H1 (cell line): ENCODE measurements around the gene DAPK2. TPM values are rescaled to one million over a fixed set of nuclear protein-coding genes. Genes with fewer than 3 reads are reported as not detected.

ENCODE experiments used
- CTCF ChIA-PET: fragments of 300-600 bp; sonication (Branson Sonifier 250); formaldehyde crosslinking; loops from one replicate; lab custom pipeline; 2021; ENCODE audit not compliant: partially characterized antibody; lab: Charles Lee
- POLR2A ChIA-PET: fragments of 300-600 bp; sonication (Branson Sonifier 250); formaldehyde crosslinking; loops from one replicate; lab custom pipeline; 2021; ENCODE audit warnings: inconsistent platforms; ENCODE audit not compliant: partially characterized antibody; lab: Charles Lee
- DNase-seq, 2 experiments: peaks; one replicate each; pipeline versions ENCODE4 v3.0.0 to v3.0.0-alpha.2; 2010 to 2022; ENCODE audit warnings: low spot score in 2 of 2, low read depth in 1 of 2, mixed read lengths in 1 of 2
- FAIRE-seq: peaks from 2 replicates; lab custom pipeline; 2011; peaks lifted over from hg19 to GRCh38; lab: Jason Lieb, UNC
- H2AFZ ChIP-seq: 2 replicates; pipeline ENCODE4 v1.8.1; 2012; ENCODE audit warnings: low read length, inconsistent platforms
- H2AK5ac ChIP-seq: 2 replicates; pipeline ENCODE4 v1.6.1; 2013; ENCODE audit warnings: low read depth, low read length
- H2BK120ac ChIP-seq: replicated peaks from 2 replicates; pipeline ENCODE3; 2013; ENCODE audit warnings: low read depth, low read length, inconsistent platforms
- H2BK12ac ChIP-seq: 2 replicates; pipeline ENCODE4 v1.6.1; 2013; ENCODE audit warnings: low read depth, low read length
- H2BK15ac ChIP-seq: 2 replicates; pipeline ENCODE4 v1.6.1; 2013; ENCODE audit warnings: low read length
- H2BK20ac ChIP-seq: 2 replicates; pipeline ENCODE4 v1.6.1; 2013; ENCODE audit warnings: low read length
- H2BK5ac ChIP-seq: 2 replicates; pipeline ENCODE4 v1.6.1; 2013; ENCODE audit warnings: low read depth, low read length
- H3K14ac ChIP-seq: 2 replicates; pipeline ENCODE4 v1.6.1; 2013; ENCODE audit warnings: inconsistent platforms; ENCODE audit not compliant: insufficient read length
- H3K18ac ChIP-seq: 2 replicates; pipeline ENCODE4 v1.6.1; 2013; ENCODE audit warnings: low read length; ENCODE audit errors: extremely low read depth
- H3K23ac ChIP-seq: 2 replicates; pipeline ENCODE4 v1.6.1; 2013; ENCODE audit warnings: inconsistent platforms; ENCODE audit not compliant: insufficient read length
- H3K23me2 ChIP-seq: 2 replicates; pipeline ENCODE4 v1.6.1; 2013; ENCODE audit warnings: low read depth, low read length
- H3K27ac ChIP-seq: 2 replicates; pipeline ENCODE4 v1.6.1; 2011; ENCODE audit warnings: low read depth, low read length, inconsistent platforms
- H3K27me3 ChIP-seq, 4 experiments: replicated peaks in 1 of 4; 1 replicate in 1 of 4; 2 replicates in 3 of 4; pipeline versions ENCODE4 v1.6.1 to v1.8.1; 2011 to 2013; ENCODE audit warnings: low read length in 3 of 4, mild to moderate bottlenecking in 3 of 4, inconsistent platforms in 2 of 4, mixed read lengths in 2 of 4, moderate library complexity in 1 of 4; ENCODE audit not compliant: control insufficient read depth in 3 of 4, insufficient read depth in 3 of 4; ENCODE audit errors: extremely low read depth in 1 of 4
- H3K36me3 ChIP-seq, 4 experiments: 2 replicates each; pipeline versions ENCODE4 v1.6.1 to v1.8.1; 2011 to 2013; ENCODE audit warnings: mild to moderate bottlenecking in 4 of 4, low read length in 3 of 4, moderate library complexity in 2 of 4, control low read depth in 1 of 4, inconsistent platforms in 1 of 4; ENCODE audit not compliant: insufficient read depth in 4 of 4, control insufficient read depth in 2 of 4
- H3K4ac ChIP-seq: replicated peaks from 2 replicates; pipeline ENCODE3; 2013; ENCODE audit warnings: low read length, low read depth, mixed read lengths, inconsistent platforms; ENCODE audit not compliant: insufficient read length
- H3K4me1 ChIP-seq, 4 experiments: replicated peaks in 1 of 4; 1 replicate in 1 of 4; 2 replicates in 3 of 4; pipeline versions ENCODE4 v1.6.1 to v1.8.1; 2011 to 2013; ENCODE audit warnings: low read length in 3 of 4, inconsistent platforms in 2 of 4, mixed read lengths in 1 of 4; ENCODE audit not compliant: insufficient read depth in 4 of 4, control insufficient read depth in 3 of 4
- H3K4me2 ChIP-seq, 2 experiments: 2 replicates each; pipeline versions ENCODE4 v1.6.1 to v1.8.1; 2011 to 2013; ENCODE audit warnings: low read depth in 2 of 2, low read length in 2 of 2, control low read depth in 1 of 2, inconsistent platforms in 1 of 2, mild to moderate bottlenecking in 1 of 2; ENCODE audit not compliant: insufficient read depth in 1 of 2
- H3K4me3 ChIP-seq, 4 experiments: fragments of 200-600, 300-600 bp in 1 of 4; sonication (generic), shearing (Covaris generic), sonication (Bioruptor Twin) in 1 of 4; 2 replicates each; pipeline versions ENCODE4 v1.5.1 to v1.8.1; 2011 to 2016; ENCODE audit warnings: low read length in 4 of 4, low read depth in 3 of 4, control low read depth in 2 of 4, inconsistent platforms in 2 of 4, mild to moderate bottlenecking in 2 of 4, mixed read lengths in 1 of 4, moderate library complexity in 1 of 4; ENCODE audit not compliant: insufficient read depth in 2 of 4; ENCODE audit errors: extremely low read depth in 1 of 4
- H3K56ac ChIP-seq: replicated peaks from 2 replicates; pipeline ENCODE3; 2013; ENCODE audit warnings: low read depth, mild to moderate bottlenecking, mixed read lengths, low read length, inconsistent platforms; ENCODE audit not compliant: insufficient read length
- H3K79me1 ChIP-seq: 2 replicates; pipeline ENCODE4 v1.6.1; 2013; ENCODE audit warnings: low read depth, low read length, control low read depth
- H3K79me2 ChIP-seq, 2 experiments: 2 replicates each; pipeline versions ENCODE4 v1.6.1 to v1.8.1; 2012 to 2013; ENCODE audit warnings: low read length in 2 of 2, mild to moderate bottlenecking in 2 of 2, inconsistent platforms in 1 of 2; ENCODE audit not compliant: insufficient read depth in 2 of 2, control insufficient read depth in 1 of 2
- H3K9ac ChIP-seq, 4 experiments: replicated peaks in 1 of 4; 1 replicate in 1 of 4; 2 replicates in 3 of 4; pipeline versions ENCODE4 v1.6.1 to v1.8.1; 2011 to 2013; ENCODE audit warnings: low read depth in 3 of 4, low read length in 3 of 4, control low read depth in 2 of 4, mild to moderate bottlenecking in 2 of 4, moderate library complexity in 2 of 4, inconsistent platforms in 1 of 4; ENCODE audit errors: extremely low read depth in 1 of 4
- H3K9me3 ChIP-seq, 2 experiments: 2 replicates each; pipeline versions ENCODE4 v1.6.1 to v1.8.1; 2012 to 2013; ENCODE audit warnings: mild to moderate bottlenecking in 2 of 2, moderate library complexity in 2 of 2, control low read depth in 1 of 2, inconsistent platforms in 1 of 2, low read depth in 1 of 2, low read length in 1 of 2, mixed read lengths in 1 of 2; ENCODE audit not compliant: insufficient read depth in 2 of 2
- H4K20me1 ChIP-seq, 2 experiments: replicated peaks in 1 of 2; 2 replicates each; pipeline versions ENCODE3 to v1.8.1; 2011 to 2013; ENCODE audit warnings: inconsistent platforms in 2 of 2, low read length in 2 of 2, mild to moderate bottlenecking in 1 of 2; ENCODE audit not compliant: insufficient read depth in 2 of 2, control insufficient read depth in 1 of 2
- H4K5ac ChIP-seq: 2 replicates; pipeline ENCODE4 v1.6.1; 2013; ENCODE audit warnings: low read length, low read depth, mixed read lengths, inconsistent platforms; ENCODE audit not compliant: insufficient read length
- H4K8ac ChIP-seq: 2 replicates; pipeline ENCODE4 v1.8.0; 2013; ENCODE audit warnings: mild to moderate bottlenecking, moderate library complexity, low read length, inconsistent platforms; ENCODE audit not compliant: insufficient read depth; ENCODE audit errors: extremely low read depth
- H4K91ac ChIP-seq: replicated peaks from 2 replicates; pipeline ENCODE3; 2013; ENCODE audit warnings: low read length, mixed read lengths, inconsistent platforms; ENCODE audit not compliant: insufficient read length
- BACH1 ChIP-seq: IDR thresholded peaks from 2 replicates; pipeline ENCODE4 v1.6.1; 2012; ENCODE audit warnings: low read length, improper control_type of control experiment
- CEBPB ChIP-seq: IDR thresholded peaks from 2 replicates; pipeline ENCODE4 v1.6.1; 2012; ENCODE audit warnings: low read depth, low read length
- CREB1 ChIP-seq: IDR thresholded peaks from 2 replicates; pipeline ENCODE4 v1.6.1; 2012; ENCODE audit warnings: inconsistent platforms
- EP300 ChIP-seq, 2 experiments: IDR thresholded peaks; 1 replicate in 1 of 2; 2 replicates in 1 of 2; pipeline ENCODE4 v1.6.1; 2011 to 2012; ENCODE audit warnings: low read depth in 2 of 2, low read length in 2 of 2, mild to moderate bottlenecking in 2 of 2, borderline replicate concordance in 1 of 2, inconsistent platforms in 1 of 2, moderate library complexity in 1 of 2
- RAD21 ChIP-seq, 2 experiments: IDR thresholded peaks in 1 of 2; conservative IDR thresholded peaks in 1 of 2; 2 replicates each; pipeline ENCODE4 v1.6.1; 2011; ENCODE audit warnings: low read depth in 2 of 2, low read length in 2 of 2, improper control_type of control experiment in 1 of 2, inconsistent platforms in 1 of 2, mild to moderate bottlenecking in 1 of 2, moderate library complexity in 1 of 2
- RBBP5 ChIP-seq: IDR thresholded peaks from 2 replicates; pipeline ENCODE4 v1.7.1; 2012; ENCODE audit warnings: low read depth, mild to moderate bottlenecking, inconsistent platforms, low read length, moderate library complexity, borderline replicate concordance
- SAP30 ChIP-seq: fragments of 300-600 bp; sonication (generic); IDR thresholded peaks from 2 replicates; pipeline ENCODE4 v1.7.1; 2012; ENCODE audit warnings: low read length, moderate library complexity, mild to moderate bottlenecking, inconsistent platforms; ENCODE audit not compliant: insufficient read depth, insufficient replicate concordance
- SIRT6 ChIP-seq: IDR thresholded peaks from one replicate; pipeline ENCODE4 v1.7.1; 2012; ENCODE audit warnings: low read length, inconsistent platforms
- SP1 ChIP-seq: IDR thresholded peaks from 2 replicates; pipeline ENCODE4 v1.6.1; 2011; ENCODE audit warnings: low read depth, low read length
- WGBS, 2 experiments: shearing (Covaris generic) in 1 of 2; methylation state at CpG; one replicate each; pipeline versions ENCODE4 v1.1.6 to v1.1.7; 2013 to 2015; ENCODE audit warnings: low lambda C conversion rate in 2 of 2, mixed read lengths in 2 of 2, inconsistent platforms in 1 of 2, low coverage in 1 of 2, missing lambda C conversion rate in 1 of 2; ENCODE audit not compliant: insufficient replicate concordance in 2 of 2, insufficient coverage in 1 of 2, insufficient read length in 1 of 2; ENCODE audit errors: extremely low coverage in 1 of 2, missing lambda C conversion rate in 1 of 2; 5-methylcytosine and 5-hydroxymethylcytosine counted together
- polyA plus RNA-seq, 7 experiments: library from polyadenylated mRNA; depleted of rRNA in 3 of 7; stranded (reverse) in 5 of 7; unstranded in 2 of 7; fragments of >200 nt in 5 of 7; fragments of 200-250 nt in 2 of 7; gene quantifications; 1 replicate in 5 of 7; 2 replicates in 1 of 7; 4 replicates in 1 of 7; pipeline versions ENCODE4 v1.2.1 to v1.2.3, GENCODE V29; 2011 to 2013; ENCODE audit warnings: missing spikeins in 2 of 7, mixed read lengths in 2 of 7
- total RNA-seq: library from RNA; stranded (reverse); fragmentation: NEBNext Ultra II Directional; extraction: Animal tissue kit (Norgen Biotek cat#: 25700); gene quantifications from 2 replicates; pipeline ENCODE4 v1.2.1, GENCODE V29; 2021
- TF ChIP-seq, protein P1 (sequence below): IDR thresholded peaks from 2 replicates; pipeline ENCODE4 v1.6.1; 2012; ENCODE audit warnings: inconsistent platforms
- TF ChIP-seq, protein P2 (sequence below): IDR thresholded peaks from 2 replicates; pipeline ENCODE4 v1.6.1; 2012; ENCODE audit warnings: inconsistent platforms

Gene DAPK2
- total and polyA plus RNA-seq, 2 of the 8 experiments (the other 6 are each of a cell fraction or from before 2014, with no cell fraction given) = 1.8 to 2.9 TPM

- 50% methylated on average over 2 of the region's 2 CpGs; no CpG with 5 or more reads in 1 of the 2 experiments for WGBS, 2 experiments
- no peak overlapping the region for H3K4me2 ChIP-seq
- no peaks in the 10 kb centered on the region for H3K4me1 ChIP-seq
- H4K8ac ChIP-seq = no peak overlapping the region
- H2BK15ac ChIP-seq = no peak overlapping the region
- no peaks in the 10 kb centered on the region for H3K79me1 ChIP-seq
- no peak overlapping the region for H4K5ac ChIP-seq
- H3K36me3 ChIP-seq = no peaks in the 10 kb centered on the region
- no peaks in the 10 kb centered on the region for H3K23me2 ChIP-seq
- H2BK5ac ChIP-seq = no peak overlapping the region
- no peak overlapping the region for H2AK5ac ChIP-seq
- ChIA-PET POLR2A (no interaction called here), CTCF (interaction anchor here (3.8 kb wide), 1 partner anchor 8 kb away, joined by 33 read pairs; no protein-coding TSS in a partner anchor)
- no peak overlapping the region for H4K91ac ChIP-seq
- H2AFZ ChIP-seq = no peak overlapping the region
- no peak overlapping the region for H2BK120ac ChIP-seq
- H3K27me3 ChIP-seq = no peaks in the 10 kb centered on the region
- H3K27ac ChIP-seq = no peak overlapping the region
- H3K23ac ChIP-seq = no peak overlapping the region
- no peak for FAIRE-seq
- no peak overlapping the region for H2BK12ac ChIP-seq
- DNase-seq = no peak
- H3K18ac ChIP-seq = no peak overlapping the region
- no peak overlapping the region for H3K9ac ChIP-seq
- H3K4ac ChIP-seq = no peak overlapping the region
- H2BK20ac ChIP-seq = no peak overlapping the region
- H3K9me3 ChIP-seq = no peaks in the 10 kb centered on the region
- H3K79me2 ChIP-seq = no peaks in the 10 kb centered on the region
- no peak overlapping the region for H3K4me3 ChIP-seq
- no peaks in the 10 kb centered on the region for H4K20me1 ChIP-seq
- no peak overlapping the region for H3K56ac ChIP-seq
- no peak overlapping the region for H3K14ac ChIP-seq
- TF ChIP-seq RBBP5 (no peak), EP300 (IDR thresholded peaks at IDR 0.05; ENCODE audit: borderline replicate concordance in 1 of 2, low read depth in 2 of 2, low read length in 2 of 2) (no peak), BACH1 (no peak), SIRT6 (no peak), CEBPB (no peak), RAD21 (IDR thresholded peaks at IDR 0.05 in 1 of 2, conservative IDR thresholded peaks at IDR 0.05 in 1 of 2; ENCODE audit: low read depth in 2 of 2, low read length in 2 of 2) (no peak), SAP30 (no peak), CREB1 (no peak), SP1 (no peak)
- TF ChIP-seq, protein P1, sequence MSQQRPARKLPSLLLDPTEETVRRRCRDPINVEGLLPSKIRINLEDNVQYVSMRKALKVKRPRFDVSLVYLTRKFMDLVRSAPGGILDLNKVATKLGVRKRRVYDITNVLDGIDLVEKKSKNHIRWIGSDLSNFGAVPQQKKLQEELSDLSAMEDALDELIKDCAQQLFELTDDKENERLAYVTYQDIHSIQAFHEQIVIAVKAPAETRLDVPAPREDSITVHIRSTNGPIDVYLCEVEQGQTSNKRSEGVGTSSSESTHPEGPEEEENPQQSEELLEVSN = no peak
- TF ChIP-seq, protein P2, sequence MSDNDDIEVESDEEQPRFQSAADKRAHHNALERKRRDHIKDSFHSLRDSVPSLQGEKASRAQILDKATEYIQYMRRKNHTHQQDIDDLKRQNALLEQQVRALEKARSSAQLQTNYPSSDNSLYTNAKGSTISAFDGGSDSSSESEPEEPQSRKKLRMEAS = no peak
Measured at GRCh38 chr15:63953524-63953923, 92.8 kb downstream of the DAPK2 start.
